Measurements from ENCODE around the gene LPP. TPM values are rescaled to one million over a fixed set of nuclear protein-coding genes. Genes with fewer than 3 reads are reported as not detected.

Gene LPP
- total and polyA plus RNA-seq, 8 donors, result 23.1 to 220 (median 26.7) TPM

DNA sequence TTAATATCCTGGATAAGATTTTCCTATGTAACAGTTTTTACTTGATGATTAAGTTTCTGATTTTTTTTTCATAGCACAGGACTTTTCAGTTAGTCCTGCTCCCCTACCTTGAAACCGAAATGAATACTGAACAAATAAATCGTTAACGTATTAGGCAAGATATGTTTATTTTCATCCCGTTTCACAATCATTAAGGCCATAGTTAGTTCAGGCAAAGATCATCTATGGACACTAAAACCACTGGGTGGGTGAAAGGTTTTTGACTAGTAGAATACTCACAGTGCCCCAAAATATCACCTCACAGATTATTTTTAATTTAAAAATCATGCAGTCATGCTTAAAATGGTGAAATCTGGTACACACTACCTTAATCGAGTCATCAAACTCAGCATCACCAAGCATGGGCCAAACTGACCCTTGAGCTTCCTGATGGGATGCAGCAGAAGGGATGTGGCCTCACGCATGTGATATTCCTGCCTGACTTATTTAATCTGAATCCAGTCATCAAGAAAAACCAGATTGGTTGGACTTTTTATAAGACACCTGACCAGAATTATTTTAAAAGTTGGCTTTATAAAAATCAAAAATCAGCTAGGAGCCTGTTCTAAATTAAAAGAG, 365.0 kb downstream of the LPP start:
- peaks cover 0 to 8% of the 10 kb centered on the region in 2 donors for H3K4me1 ChIP-seq
- H3K27ac ChIP-seq, result no peak overlapping the region
- H3K27me3 ChIP-seq, result no peaks in the 10 kb centered on the region
- intact Hi-C loops (cut with DNase I), result no loop called here
- H3K36me3 ChIP-seq, result no peaks in the 10 kb centered on the region
- no peak for DNase-seq
- no peak for ATAC-seq
- H3K9me3 ChIP-seq, result no peaks in the 10 kb centered on the region
- no peak overlapping the region for H3K4me3 ChIP-seq
- TF ChIP-seq, protein P1, sequence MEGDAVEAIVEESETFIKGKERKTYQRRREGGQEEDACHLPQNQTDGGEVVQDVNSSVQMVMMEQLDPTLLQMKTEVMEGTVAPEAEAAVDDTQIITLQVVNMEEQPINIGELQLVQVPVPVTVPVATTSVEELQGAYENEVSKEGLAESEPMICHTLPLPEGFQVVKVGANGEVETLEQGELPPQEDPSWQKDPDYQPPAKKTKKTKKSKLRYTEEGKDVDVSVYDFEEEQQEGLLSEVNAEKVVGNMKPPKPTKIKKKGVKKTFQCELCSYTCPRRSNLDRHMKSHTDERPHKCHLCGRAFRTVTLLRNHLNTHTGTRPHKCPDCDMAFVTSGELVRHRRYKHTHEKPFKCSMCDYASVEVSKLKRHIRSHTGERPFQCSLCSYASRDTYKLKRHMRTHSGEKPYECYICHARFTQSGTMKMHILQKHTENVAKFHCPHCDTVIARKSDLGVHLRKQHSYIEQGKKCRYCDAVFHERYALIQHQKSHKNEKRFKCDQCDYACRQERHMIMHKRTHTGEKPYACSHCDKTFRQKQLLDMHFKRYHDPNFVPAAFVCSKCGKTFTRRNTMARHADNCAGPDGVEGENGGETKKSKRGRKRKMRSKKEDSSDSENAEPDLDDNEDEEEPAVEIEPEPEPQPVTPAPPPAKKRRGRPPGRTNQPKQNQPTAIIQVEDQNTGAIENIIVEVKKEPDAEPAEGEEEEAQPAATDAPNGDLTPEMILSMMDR (IDR thresholded peaks at IDR 0.05), result no peak

DNA sequence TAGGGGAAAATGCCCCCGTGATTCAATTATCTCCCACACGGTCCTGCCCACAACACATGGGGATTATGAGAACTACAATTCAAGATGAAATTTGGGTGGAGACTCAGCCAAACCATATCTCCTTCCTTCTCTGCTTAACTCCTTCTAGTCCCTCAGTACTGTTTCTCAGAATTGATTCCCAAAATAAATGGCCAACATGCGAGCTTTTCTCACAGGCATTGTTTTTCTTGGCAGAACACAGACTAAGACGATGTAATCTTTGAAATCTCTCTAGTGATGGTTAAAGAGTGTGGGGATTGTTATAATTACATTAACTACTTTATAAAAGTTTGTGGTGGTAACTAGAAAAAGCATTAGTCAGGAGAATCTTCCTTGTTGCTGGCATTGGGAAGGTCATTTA, 366.5 kb downstream of the LPP start:
- intact Hi-C loops (cut with DNase I), result no loop called here
- H3K36me3 ChIP-seq, result peaks cover 0 to 8% of the 10 kb centered on the region in 2 donors
- TF ChIP-seq, protein P1 (IDR thresholded peaks at IDR 0.05), result no peak
- H3K27me3 ChIP-seq, result no peaks in the 10 kb centered on the region
- H3K9me3 ChIP-seq, result no peaks in the 10 kb centered on the region
- H3K4me1 ChIP-seq, result peaks cover 0 to 8% of the 10 kb centered on the region in 2 donors
- no peak for DNase-seq
- no peak overlapping the region for H3K27ac ChIP-seq
- H3K4me3 ChIP-seq, result no peak overlapping the region
- ATAC-seq, result no peak

DNA sequence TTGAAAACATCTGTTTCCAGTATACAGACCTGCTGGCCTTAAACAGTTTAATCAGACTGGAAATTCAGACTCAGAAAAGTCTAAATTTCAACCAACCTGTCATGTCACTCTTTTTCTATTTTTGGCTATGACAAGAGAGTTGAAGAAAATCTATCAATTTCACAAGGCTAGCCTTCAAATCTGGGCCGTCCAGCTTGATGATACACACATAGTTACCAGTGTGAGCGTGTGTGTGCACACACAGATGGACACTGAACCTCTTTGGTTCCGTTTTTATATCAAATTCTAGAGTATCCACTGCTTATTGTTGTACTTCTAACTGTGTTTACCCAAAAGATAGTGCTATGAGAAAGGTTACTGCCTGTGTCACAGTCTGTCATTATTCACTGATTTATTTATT, 368.2 kb downstream of the LPP start:
- H3K4me1 ChIP-seq, result peaks cover 5 to 17% of the 10 kb centered on the region in 2 donors
- ATAC-seq, result no peak
- no peak overlapping the region for H3K27ac ChIP-seq
- no peak overlapping the region for H3K4me3 ChIP-seq
- no peak for DNase-seq
- peaks cover 0 to 17% of the 10 kb centered on the region in 2 donors for H3K36me3 ChIP-seq
- no peaks in the 10 kb centered on the region for H3K27me3 ChIP-seq
- intact Hi-C loops (cut with DNase I), result no loop called here
- TF ChIP-seq, protein P1 (IDR thresholded peaks at IDR 0.05), result no peak
- H3K9me3 ChIP-seq, result no peaks in the 10 kb centered on the region

DNA sequence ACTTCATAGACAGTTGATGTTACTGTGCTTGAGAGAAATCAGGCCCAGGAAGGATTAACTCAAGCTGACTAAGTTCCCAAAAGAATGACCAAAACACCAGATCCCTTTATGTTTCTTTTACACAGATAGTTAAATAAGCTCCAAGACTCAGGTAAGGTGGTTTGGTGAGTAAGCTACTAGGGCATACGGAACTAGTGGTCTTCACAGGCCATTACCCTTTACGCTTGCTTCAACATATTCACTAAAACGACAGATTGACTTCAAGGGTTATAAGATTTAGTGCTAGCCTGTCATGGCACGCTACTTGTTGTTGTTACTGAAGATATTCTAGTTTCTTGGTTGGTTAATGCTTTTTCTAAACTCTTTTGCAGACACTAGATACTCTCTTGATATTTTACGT, 369.3 kb downstream of the LPP start:
- H3K27me3 ChIP-seq, result no peaks in the 10 kb centered on the region
- no peak overlapping the region for H3K27ac ChIP-seq
- H3K36me3 ChIP-seq, result peaks cover 0 to 17% of the 10 kb centered on the region in 2 donors
- H3K4me3 ChIP-seq, result no peak overlapping the region
- intact Hi-C loops (cut with DNase I), result no loop called here
- no peaks in the 10 kb centered on the region for H3K9me3 ChIP-seq
- DNase-seq (no peak), ATAC-seq (no peak)
- TF ChIP-seq, protein P1 (IDR thresholded peaks at IDR 0.05), result no peak
- peaks cover 5 to 17% of the 10 kb centered on the region in 2 donors for H3K4me1 ChIP-seq

DNA sequence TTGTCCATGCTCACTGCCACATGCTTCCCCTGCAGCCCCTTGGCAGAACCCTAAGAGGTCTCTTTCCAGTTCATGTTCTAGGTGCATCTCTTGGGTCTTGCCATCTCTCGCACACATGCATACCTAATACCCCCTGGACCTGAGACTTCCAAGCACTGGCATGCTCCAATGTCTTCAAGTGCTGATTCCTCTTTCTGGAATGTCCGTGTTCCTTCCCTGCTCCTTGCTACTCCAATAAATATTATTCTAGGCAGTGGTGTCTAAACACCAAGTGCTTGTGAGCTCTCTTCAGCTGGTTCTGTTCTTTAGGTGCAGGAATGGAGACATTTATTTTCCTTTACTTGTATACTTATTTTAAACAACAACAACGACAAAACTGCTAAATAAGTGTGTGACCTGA, 370.1 kb downstream of the LPP start:
- no peaks in the 10 kb centered on the region for H3K9me3 ChIP-seq
- no peak overlapping the region for H3K27ac ChIP-seq
- DNase-seq (no peak), ATAC-seq (no peak)
- H3K4me1 ChIP-seq, result peaks cover 5 to 9% of the 10 kb centered on the region in 2 donors
- H3K36me3 ChIP-seq, result peaks cover 0 to 17% of the 10 kb centered on the region in 2 donors
- TF ChIP-seq, protein P1 (IDR thresholded peaks at IDR 0.05), result no peak
- no peaks in the 10 kb centered on the region for H3K27me3 ChIP-seq
- H3K4me3 ChIP-seq, result no peak overlapping the region
- intact Hi-C loops (cut with DNase I), result no loop called here

All from left lung (tissue), 10 donors.